OCI-LY7 (cell line): ENCODE data around the gene PLAAT2. TPM values are rescaled to one million over a fixed set of nuclear protein-coding genes. Genes with fewer than 3 reads are reported as not detected.

Experiments
- BruUV-seq: library from RNA; stranded (reverse); fragments of 400-500 nt; replicated peaks from 2 replicates; lab custom pipeline; 2021; lab: Mats Ljungman, UMichigan
- CTCF ChIA-PET: fragments of 300-600 bp; sonication (Branson Sonifier 250); formaldehyde crosslinking; loops from one replicate; lab custom pipeline; 2022; ENCODE audit warnings: antibody characterized with exemption; ENCODE audit not compliant: unreplicated experiment; lab: Charles Lee
- POLR2A ChIA-PET: fragments of 300-600 bp; sonication (Branson Sonifier 250); formaldehyde crosslinking; loops from one replicate; lab custom pipeline; 2022; ENCODE audit warnings: antibody characterized with exemption; lab: Charles Lee
- DNase-seq: peaks from one replicate; pipeline ENCODE4 v3.0.0-alpha.2; 2015; ENCODE audit warnings: low spot score
- H2AFZ ChIP-seq: fragments of 200-600 bp; sonication (generic), shearing (Covaris generic); 2 replicates; pipeline ENCODE4 v1.6.1; 2014; ENCODE audit warnings: mild to moderate bottlenecking, antibody characterized with exemption, low read length, moderate library complexity
- H3K27ac ChIP-seq: fragments of 200-600 bp; sonication (generic); 2 replicates; pipeline ENCODE4 v1.5.1; 2014; ENCODE audit warnings: mixed run types, low read depth, mild to moderate bottlenecking, moderate library complexity, low read length, inconsistent platforms; ENCODE audit not compliant: poor library complexity, severe bottlenecking
- H3K36me3 ChIP-seq: fragments of 200-600 bp; sonication (generic); 2 replicates; pipeline ENCODE4 v1.6.1; 2014; ENCODE audit warnings: mild to moderate bottlenecking, antibody characterized with exemption, low read length, moderate library complexity, mixed read lengths; ENCODE audit not compliant: insufficient read depth
- H3K4me1 ChIP-seq: fragments of 200-600 bp; sonication (generic); 2 replicates; pipeline ENCODE4 v1.5.1; 2014; ENCODE audit warnings: mild to moderate bottlenecking, low read length; ENCODE audit not compliant: insufficient read depth, poor library complexity, severe bottlenecking
- H3K4me2 ChIP-seq: fragments of 200-600 bp; sonication (generic); 2 replicates; pipeline ENCODE4 v1.6.1; 2014; ENCODE audit warnings: mild to moderate bottlenecking, low read length
- H3K4me3 ChIP-seq: fragments of 200-600 bp; sonication (generic); 2 replicates; pipeline ENCODE4 v1.5.1; 2014; ENCODE audit warnings: mild to moderate bottlenecking, low read depth, low read length; ENCODE audit not compliant: poor library complexity, severe bottlenecking
- H3K79me2 ChIP-seq: fragments of 200-600 bp; sonication (generic); 2 replicates; pipeline ENCODE4 v1.6.1; 2016; ENCODE audit warnings: low read depth, mild to moderate bottlenecking, low read length, moderate library complexity, mixed read lengths; ENCODE audit not compliant: insufficient read depth
- H3K9me2 ChIP-seq: fragments of 200-600 bp; sonication (generic); 2 replicates; pipeline ENCODE4 v1.6.1; 2016; ENCODE audit warnings: mild to moderate bottlenecking, low read length, mixed read lengths; ENCODE audit not compliant: insufficient read depth
- H3K9me3 ChIP-seq: fragments of 200-600 bp; sonication (generic); 2 replicates; pipeline ENCODE4 v1.6.1; 2014; ENCODE audit warnings: mild to moderate bottlenecking, mixed run types, low read length, mixed read lengths
- H4K20me1 ChIP-seq: fragments of 200-600 bp; sonication (generic); 2 replicates; pipeline ENCODE4 v1.6.1; 2014; ENCODE audit warnings: mild to moderate bottlenecking, antibody characterized with exemption, low read length, moderate library complexity, mixed read lengths; ENCODE audit not compliant: insufficient read depth
- CTCF ChIP-seq: fragments of 200-600 bp; sonication (generic); conservative IDR thresholded peaks from 2 replicates; pipeline ENCODE4 v1.5.1; 2014; ENCODE audit warnings: mild to moderate bottlenecking, antibody characterized with exemption, low read length, moderate library complexity, mixed read lengths
- EZH2phosphoT487 ChIP-seq: fragments of 200-600 bp; sonication (generic); IDR thresholded peaks from 2 replicates; pipeline ENCODE4 v1.6.1; 2018; ENCODE audit warnings: low read depth, borderline replicate concordance, mild to moderate bottlenecking, mixed run types, antibody characterized with exemption, low read length, moderate library complexity, mixed read lengths
- intact Hi-C: fragments of 100-400 bp; cut with micrococcal nuclease; formaldehyde crosslinking; loops from one replicate; pipeline ENCODE4 v1.10.0; 2022; ENCODE audit not compliant: unreplicated experiment
- total RNA-seq, 2 experiments: library from RNA; depleted of rRNA in 1 of 2; stranded (reverse); fragments of >200 nt in 1 of 2; shearing (Covaris generic) in 1 of 2; gene quantifications; 2 replicates each; pipeline ENCODE4 v1.2.3, GENCODE V29; 2014 to 2022

Gene PLAAT2
- total RNA-seq, 2 experiments from 2014 or later, result not detected

DNA sequence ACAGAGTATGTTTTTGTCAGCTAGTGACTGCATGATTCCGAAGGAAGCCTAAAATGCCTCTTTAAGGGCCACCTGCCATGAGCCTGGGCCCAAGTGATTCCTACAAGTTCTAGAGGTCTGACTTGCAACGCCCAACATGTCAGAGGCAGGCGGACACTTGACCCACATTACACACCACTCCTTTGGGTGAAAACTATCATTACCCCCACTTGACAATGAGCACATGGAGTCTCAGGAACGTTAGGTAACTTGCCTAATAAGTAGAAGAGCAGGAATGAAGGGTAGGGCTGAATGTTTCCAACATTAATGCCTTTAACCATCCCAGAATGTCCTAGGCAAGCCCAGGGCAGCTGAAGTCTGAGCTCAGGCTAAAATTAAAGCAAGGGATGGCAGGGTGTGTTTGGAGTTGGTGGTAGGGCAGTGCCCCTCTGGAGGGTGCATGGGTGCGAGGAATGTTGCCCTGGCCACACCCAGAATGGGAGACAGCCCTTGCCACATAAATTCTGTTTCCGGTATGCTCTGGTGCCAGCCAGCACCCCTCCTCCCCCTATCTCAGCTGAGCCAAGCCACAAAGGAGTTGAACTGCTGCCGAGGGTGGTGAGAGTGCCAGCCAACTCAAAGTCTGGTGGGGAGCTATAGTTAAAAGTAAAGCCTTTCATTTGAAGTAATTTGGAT is 2.5 kb downstream of the PLAAT2 start:
- ChIA-PET CTCF (interaction anchor here (0.7 kb wide), 1 partner anchor 16 kb away, joined by 3 read pairs; no protein-coding TSS in a partner anchor), POLR2A (interaction anchor here (0.6 to 0.7 kb wide), 4 partner anchors 13 to 587 kb away, joined by 3 to 4 read pairs (median 3); no protein-coding TSS in a partner anchor)
- no peak for DNase-seq
- BruUV-seq, result no TSS peak
- no peak for TF ChIP-seq EZH2phosphoT487
- no peak for TF ChIP-seq CTCF
- Histone ChIP-seq H3K4me1 (peaks cover 41% of the 10 kb centered on the region), H4K20me1 (no peaks in the 10 kb centered on the region), H3K27ac (no peak overlapping the region), H3K4me2 (no peak overlapping the region), H3K9me2 (no peaks in the 10 kb centered on the region), H3K4me3 (no peak overlapping the region), H3K79me2 (no peaks in the 10 kb centered on the region), H2AFZ (peak overlapping the region; percentile 41; the same call in 1 of the 2 replicates), H3K9me3 (no peaks in the 10 kb centered on the region), H3K36me3 (no peaks in the 10 kb centered on the region)
- intact Hi-C loops, result no loop called here

DNA sequence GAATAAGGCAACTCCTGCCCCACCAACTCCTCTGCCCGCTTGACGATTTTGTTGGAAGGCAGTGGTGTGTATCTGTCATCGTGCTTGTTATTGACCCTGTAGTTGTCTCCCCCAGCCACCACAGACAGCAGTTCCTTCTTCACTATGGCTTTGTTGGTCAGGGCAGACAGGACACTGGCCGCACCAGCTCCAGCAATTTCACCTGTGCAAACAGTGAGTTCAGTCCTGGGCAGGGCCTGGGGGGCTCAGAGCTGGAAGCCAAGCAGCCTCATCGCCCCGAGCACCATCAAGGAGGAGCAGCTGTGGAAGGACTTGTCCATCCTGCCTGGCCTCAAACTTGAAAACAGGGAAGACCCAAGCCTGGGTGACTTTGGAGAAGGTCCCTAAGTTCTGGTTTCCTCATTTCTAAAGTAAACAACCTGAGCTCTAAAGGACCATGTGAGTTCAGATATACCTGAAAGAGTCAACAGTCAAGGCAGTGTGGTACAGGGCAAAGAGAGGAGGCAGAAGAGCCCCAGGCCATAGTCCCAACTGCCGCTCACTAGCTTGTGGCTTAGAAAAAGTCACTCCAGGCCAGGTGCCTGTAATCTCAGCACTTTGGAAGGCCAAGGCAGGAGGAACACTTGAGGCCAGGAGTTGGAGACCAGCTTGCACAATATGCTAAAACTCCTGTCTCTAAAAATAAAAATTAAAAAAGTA is 4.6 kb downstream of the PLAAT2 start:
- H3K4me2 ChIP-seq, result no peak overlapping the region
- peaks cover 50% of the 10 kb centered on the region for H3K4me1 ChIP-seq
- H4K20me1 ChIP-seq, result no peaks in the 10 kb centered on the region
- H3K27ac ChIP-seq, result no peak overlapping the region
- no peaks in the 10 kb centered on the region for H3K36me3 ChIP-seq
- no peak overlapping the region for H2AFZ ChIP-seq
- no peaks in the 10 kb centered on the region for H3K79me2 ChIP-seq
- H3K4me3 ChIP-seq, result no peak overlapping the region
- intact Hi-C loops, result no loop called here
- POLR2A ChIA-PET, result interaction anchor here (0.6 kb wide), 1 partner anchor 28 kb away, joined by 3 read pairs; no protein-coding TSS in a partner anchor
- no peak for DNase-seq
- H3K9me2 ChIP-seq, result no peaks in the 10 kb centered on the region
- BruUV-seq, result no TSS peak
- H3K9me3 ChIP-seq, result no peaks in the 10 kb centered on the region
- TF ChIP-seq EZH2phosphoT487 (no peak), CTCF (no peak)
- CTCF ChIA-PET, result no interaction called here

DNA sequence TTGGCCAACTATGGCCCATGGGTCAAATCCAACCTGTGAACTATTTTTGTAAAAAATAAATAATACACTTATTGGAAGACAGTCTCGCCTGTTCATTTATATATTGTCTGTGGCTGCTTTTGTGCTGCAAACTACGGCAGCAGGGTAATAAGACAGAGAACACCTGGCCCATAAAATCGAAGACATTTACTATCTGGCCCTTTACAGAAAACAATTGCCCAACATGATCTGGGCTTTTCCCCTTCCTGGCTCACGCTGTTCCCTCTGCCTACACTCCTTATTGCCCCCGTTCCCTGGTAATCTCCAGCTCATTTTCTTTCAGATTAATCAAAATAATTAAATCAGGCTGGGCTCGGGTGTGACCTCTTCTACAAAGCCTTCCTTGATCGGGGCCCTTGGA is 5.6 kb downstream of the PLAAT2 start:
- intact Hi-C loops, result no loop called here
- ChIA-PET CTCF (no interaction called here), POLR2A (no interaction called here)
- no peak for DNase-seq
- Histone ChIP-seq H2AFZ (no peak overlapping the region), H3K79me2 (no peaks in the 10 kb centered on the region), H3K9me2 (no peaks in the 10 kb centered on the region), H3K36me3 (no peaks in the 10 kb centered on the region), H4K20me1 (no peaks in the 10 kb centered on the region), H3K4me1 (peaks cover 58% of the 10 kb centered on the region), H3K27ac (no peak overlapping the region), H3K4me2 (no peak overlapping the region), H3K9me3 (no peaks in the 10 kb centered on the region), H3K4me3 (no peak overlapping the region)
- no peak for TF ChIP-seq CTCF
- no peak for TF ChIP-seq EZH2phosphoT487
- no TSS peak for BruUV-seq
